DMS153 (cell line): ENCODE measurements around the gene POPDC2.
"Not testable (repeated sequence)": the region's sequence is repeated elsewhere in the genome, so short reads cannot be mapped to it uniquely, and the experiment has no call there.

Experiments used
- DNase-seq: peaks from one replicate; lab custom pipeline; 2025; lab: John Stamatoyannopoulos, UW

POPDC2 gene

DNA sequence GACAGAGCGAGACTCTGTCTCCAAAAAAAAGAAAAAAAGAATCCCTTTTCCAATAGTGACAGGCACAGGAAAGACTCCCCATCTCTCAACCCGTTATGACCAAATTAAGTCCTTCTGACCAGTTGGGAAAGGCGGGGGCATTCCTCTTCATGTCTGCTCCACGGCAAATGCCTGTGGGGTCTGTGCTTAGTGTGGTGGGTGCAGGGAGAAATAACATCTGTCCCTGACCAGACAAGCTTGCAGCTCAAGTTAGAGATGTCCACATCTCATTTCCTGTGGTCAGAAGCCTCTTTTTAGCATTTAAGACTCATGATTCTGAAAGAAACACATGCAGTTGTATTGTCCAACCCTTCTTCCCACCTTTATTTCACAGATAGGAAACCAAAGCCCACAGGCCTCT, 46.5 kb downstream of the POPDC2 start:
- no peak for DNase-seq

DNA sequence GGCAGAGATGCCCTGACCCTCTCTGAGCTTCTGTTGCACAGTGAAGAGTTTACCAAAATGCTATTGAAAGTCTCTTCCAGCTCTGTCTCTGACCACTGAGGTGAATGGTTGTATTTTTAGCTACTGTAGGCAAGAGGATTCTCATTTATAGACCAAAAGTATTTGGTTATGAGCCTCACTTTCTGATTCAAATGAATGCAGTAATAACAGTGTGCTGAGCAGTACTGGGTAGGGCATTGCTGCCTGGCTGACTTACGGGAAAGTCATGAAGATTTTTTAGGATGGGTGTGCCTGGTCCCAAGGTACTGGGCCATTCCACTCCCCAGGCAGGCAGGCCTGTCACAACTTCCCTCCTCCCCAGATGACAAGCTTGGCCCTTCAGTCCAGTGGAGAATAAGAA, 47.2 kb downstream of the POPDC2 start:
- DNase-seq = no peak

DNA sequence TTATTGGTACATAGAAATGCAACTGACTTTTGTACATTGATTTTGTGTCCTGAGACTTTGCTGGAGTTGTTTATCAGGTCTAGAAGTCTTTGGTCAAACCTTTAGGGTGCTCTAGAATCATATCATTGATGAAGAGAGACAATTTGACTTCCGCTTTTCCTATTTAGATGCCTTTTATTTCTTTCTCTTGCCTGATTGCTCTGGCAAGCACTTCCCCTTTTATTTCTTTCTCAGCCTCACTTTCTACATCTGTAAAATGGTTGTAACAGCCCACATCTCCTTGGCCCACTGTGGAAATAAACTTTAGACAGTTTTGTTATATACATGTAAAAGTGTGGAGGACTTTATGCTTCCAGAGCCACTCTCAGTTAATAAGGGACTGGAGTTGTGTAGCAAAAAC, 48.7 kb downstream of the POPDC2 start:
- no peak for DNase-seq

DNA sequence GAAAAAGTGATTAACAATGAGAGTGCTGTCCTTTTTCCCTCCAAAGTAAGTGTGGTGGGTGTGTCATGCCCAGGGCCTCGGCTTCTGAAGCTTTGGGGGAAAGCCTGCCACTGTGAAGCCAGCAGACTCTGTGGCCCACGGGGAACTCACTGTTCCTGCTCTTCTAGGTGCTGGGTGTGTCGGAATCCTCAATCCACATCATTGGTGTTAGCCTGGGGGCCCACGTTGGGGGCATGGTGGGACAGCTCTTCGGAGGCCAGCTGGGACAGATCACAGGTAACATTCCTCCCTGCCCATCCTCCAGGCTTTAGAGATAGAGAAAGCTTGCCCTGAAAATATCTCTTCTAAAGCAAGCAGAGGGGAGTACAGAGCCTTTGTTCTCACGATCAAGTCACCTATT, 51.1 kb downstream of the POPDC2 start:
- DNase-seq = no peak

DNA sequence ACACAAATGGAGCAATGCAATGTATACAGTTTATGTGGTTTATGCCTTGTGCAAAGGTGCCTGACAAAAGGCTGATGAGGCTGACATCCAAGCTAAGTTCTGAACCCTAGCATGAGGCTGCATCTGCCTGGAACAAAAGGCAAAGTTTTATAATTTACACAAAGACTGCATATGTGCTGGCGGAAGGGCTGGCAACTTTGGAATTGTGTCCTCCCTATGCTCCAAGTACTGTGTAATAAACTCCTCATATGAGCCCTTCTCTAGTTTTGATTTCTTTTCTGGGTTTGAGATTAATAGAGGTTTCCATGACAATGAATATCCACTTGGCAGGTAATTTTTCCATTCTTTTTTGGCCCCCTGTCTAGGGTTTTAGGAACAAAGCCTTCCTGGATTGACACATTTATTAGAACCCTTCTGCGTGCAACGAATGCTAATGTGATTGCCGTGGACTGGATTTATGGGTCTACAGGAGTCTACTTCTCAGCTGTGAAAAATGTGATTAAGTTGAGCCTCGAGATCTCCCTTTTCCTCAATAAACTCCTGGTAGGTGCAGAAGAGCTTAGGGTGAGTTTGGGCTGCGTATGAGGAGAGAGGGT, 51.9 kb downstream of the POPDC2 start:
- DNase-seq = no peak

DNA sequence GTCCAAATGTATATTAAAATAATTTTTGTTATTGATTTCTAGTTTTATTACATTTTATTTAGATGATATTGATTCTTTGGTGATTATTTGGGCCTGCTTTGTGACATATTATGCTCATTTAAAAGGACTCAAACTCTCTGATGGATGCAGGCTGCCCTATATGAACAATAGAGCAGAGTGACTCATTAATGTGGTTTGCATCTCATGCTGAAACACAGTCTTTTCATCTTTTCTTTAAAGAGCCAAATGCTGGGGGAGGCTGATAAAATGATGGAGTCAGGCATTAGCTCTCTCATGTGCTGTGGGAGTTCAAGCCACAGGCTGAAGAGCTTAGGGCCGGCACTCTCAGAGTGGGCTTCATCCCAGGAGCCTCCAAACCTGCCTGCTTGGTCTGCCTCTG, 55.5 kb downstream of the POPDC2 start:
- DNase-seq = no peak

DNA sequence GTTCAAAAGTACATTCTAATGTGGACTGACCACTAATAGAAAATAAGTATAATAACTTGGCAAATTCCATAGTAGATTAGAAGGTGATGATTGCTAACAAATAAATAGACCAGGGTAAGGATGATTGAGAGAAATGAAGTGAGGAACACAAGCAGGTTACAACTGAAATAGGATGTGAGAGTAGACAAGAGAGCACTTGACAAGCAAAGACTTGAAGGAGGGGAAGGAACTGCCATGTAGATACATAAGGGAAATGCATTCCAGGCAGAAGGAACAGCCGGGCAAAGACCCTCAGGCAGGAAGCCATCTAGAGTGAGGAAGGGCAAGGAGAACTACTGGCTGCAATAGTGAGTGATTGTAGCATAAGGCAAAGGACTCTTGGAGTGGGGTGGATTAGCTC, 57.7 kb downstream of the POPDC2 start:
- no peak for DNase-seq

DNA sequence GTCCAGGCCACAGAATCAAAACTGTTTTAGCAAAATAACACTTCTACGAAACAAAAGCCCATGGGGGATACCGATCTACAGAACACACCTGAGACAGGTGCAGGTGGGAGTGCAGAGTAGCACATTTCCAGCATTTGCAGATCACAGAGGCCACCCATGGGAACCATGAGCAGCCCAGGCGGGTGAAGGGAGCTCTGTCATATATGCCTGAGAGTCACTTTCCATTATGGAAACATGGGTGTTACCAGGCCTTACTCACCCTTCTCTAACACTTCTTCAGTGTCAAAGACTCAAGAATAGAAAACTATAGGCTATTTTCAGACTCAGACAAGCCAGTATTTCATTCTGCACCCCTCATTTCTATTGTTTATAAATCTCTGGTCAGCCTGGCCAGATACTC, 59.2 kb downstream of the POPDC2 start:
- DNase-seq = no peak

DNA sequence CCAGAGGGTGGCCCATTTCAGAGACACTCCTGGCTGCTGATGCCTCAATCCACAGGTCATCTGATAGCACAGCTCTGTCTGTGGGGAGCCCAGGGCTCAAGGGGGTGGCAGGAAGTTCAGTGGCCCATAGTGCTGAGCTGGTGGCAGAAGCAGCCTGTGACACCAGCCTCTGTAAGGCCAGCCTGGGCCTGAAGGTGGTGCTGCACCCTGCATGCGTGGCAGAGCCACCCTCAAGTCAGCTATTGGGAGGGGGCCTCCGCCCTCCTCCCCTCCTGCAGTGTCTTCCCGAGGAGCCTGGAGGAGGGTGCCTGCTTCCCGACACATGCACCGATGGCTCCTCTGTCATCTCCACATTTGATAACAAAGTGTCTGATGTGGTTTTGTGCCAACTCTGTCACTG, 59.7 kb downstream of the POPDC2 start:
- DNase-seq = no peak

DNA sequence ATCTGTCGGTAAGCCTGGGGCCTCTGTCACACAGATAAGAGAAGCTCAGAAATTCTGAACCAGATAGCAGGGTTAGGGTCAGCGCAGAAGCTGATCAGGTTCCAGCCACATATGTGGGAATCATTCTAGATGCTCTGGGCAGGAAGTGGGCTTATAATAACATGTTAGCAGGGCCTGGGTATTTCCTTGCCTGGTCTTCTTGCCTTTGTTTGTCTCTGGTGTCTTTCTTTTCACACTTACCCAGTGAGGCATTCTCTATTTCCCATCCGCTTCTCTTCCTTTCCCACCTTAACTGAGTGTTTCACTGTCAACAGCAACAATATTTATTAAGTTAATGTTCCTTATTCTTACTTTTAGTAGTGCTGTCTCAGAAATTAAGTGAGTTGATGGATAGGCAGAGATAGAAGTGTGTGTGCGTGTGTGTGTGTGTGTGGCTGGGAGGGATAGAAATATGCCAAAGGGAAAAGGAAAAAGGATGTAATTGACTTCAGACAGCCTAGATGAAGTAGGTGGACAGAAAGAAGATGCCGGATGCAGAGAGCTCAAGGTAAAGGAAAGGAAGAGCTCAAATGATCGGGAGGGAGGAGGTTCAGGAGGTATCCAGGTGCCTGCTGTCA, 60.7 kb downstream of the POPDC2 start:
- no peak for DNase-seq

DNA sequence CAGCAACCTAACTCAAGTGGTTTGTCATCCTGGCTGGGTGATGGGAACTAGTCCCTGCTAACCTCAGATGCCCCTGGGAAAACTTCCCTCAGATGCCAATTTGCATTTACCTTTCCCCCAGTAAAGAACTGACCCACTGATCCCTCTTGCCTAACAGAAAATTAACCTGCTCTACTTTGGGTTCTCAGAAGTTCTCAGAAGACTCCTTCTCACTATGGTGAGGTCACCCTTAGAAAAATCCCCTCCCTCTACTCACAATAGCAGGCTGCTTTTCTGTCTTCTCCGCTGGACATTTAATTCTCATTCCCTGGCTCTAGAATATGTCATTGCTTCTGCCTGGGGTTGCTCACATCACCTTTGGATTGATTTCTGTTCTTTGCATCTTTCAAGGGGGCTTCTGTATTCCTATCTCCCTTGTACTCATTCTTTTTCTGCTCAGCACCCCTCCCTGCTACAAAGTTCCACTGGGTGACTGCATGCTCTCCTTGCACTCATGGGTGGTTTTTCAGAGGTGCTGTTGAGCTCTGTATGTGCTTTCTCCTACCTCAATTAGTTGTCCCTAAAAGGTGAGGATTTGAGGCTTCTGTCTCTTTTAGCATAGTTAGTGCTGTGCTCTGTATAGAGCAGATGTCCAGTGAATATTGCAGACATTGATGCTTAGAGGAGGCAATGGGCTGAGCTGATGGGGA, 61.8 kb downstream of the POPDC2 start:
- no peak for DNase-seq

DNA sequence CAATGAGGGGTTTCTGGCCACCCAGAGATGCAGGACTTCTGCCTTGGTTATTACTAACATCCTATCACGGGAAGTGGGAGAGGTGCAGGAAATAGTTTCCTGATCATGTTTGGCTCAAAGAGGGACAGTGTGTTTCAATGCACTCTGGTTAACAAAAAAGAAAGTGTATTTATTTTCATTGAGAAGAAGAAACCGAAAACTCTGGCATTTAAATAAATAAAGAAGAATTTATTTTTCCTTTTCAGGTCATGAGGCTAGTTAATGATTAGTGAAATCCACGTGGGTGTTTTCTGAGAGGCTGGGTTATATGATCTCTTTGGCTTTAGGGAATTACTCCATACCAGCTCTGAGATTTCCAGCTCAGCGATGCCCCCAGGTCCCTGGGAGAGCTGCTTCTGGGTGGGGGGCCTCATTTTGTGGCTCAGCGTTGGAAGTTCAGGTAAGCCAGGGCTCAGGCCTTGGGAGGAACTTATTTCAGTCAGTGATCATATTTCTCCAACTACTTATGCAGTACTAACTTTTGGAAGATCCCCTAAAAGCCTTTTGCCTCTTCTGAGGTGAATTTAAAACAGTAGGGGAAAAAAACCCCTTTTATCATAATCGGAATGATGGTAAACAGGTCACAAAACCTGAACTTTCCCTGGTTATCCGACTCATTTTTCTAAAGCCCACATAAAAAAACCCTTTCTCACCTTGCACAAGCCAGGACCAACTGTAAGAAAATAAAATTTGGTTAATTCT, 62.7 kb downstream of the POPDC2 start, which contains the start of gene PLA1A:
PLA1A (plus strand) TSS at position 338 of the 741 bp plus-strand sequence; CDS start at position 367, 29 bp downstream.
- no peak for DNase-seq

DNA sequence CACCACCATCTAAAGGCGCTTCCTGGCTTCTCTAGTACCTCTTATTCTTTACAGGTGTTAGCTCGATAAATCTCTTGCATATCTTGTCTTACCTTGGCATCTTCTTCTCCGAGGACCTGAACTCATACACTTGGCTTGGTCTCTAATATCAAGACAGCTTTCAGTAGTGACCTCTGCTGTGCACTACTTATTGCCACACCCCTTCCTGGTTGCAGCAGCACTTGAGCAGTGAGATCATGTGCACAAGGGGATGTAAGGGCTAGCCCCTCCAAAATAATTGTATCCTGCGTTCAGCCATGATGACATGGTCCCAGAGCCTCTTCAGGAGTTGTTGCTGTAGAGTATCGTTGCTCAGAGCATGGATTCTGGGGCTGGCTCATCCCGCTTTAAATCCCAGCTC, 64.0 kb downstream of the POPDC2 start:
- DNase-seq = no peak

DNA sequence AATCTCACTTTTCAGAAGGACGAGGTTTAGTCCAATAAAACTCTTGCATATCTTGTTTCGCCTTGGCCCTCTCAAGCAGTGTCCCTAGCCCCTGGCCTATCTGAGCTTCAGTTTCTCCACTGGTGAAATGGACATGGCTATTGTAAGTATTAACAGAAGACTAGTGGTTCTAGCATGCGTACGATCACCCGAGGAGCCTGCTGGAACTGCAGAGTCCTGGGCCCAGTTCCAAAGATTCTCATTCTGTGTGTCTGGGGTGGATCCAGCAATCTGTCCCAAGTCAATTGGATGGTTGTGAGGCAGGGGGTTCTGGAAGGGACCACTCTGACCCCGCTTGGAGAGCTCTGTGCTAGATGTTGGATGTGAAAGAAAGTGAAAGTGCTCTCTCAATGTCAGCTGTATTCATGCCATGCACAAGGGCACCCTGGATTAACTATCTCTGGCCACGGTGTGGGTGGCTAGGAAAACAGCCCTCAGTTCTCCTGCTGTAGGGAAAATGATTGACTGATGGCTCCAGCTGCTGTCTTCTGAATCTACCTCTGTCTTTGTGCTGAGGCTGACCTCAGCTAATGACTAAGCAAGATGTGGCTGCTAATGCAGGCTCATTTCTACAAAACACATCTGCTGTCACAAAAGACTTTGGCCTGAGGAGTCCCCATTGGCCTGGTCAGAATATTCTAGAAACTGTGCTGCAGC, 64.6 kb downstream of the POPDC2 start:
- no peak for DNase-seq

DNA sequence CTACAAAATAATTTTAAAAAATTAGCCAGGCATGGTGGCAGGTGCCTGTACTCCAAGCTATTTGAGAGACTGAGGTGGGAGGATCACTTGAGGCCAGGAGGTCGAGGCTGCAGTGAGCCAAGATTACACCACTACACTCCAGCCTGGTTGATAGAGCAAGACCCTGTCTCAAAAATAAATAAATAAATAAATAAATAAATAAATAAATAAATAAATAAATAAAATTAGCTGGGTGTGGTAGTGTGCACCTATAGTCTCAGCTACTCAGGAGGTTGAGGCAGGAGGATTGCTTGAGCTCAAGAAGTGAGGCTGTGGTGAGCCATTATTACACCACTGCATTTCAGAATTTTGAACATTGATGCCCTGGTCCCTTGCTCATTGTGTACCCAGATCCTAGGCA, 65.5 kb downstream of the POPDC2 start:
- DNase-seq = not testable (repeated sequence)

DNA sequence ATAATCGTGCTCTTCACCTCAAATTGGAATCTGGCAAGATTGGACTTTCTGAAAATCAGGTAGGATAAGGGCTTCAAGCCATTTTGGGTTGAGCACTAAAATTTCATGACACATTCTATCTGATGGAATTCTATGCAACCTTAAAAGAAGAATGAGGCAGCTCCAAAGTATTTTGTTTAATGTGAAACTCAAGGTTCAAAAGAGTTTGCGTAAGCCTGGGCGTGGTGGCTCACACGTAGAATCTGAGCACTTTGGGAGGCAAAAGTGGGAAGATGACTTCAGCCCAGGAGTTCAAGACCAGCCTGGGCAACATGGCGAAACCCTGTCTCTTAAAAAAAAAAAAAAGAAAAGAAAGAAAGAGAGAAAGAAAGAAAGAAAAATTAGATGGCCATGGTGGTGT, 66.3 kb downstream of the POPDC2 start:
- no peak for DNase-seq

DNA sequence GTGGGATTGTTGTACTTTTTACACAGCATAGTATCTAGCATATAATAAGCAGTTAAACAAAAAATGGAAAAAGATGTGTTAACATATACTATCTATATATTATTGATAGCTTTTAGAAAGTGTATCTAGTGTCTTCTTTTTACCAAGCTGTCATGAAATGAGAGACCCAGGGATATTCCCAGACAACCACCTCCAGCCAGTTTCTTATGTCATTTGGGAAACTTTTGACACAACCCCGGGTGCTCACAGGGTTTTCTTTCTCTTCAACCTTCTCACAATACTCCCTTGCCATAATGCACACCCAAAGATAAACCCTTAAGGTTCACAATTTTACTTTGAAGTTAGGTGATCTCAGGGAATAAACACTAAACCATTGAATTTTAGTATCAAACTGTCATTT, 67.5 kb downstream of the POPDC2 start:
- DNase-seq = no peak
